Gastroesophageal sphincter (tissue), 4 donors: Measurements from ENCODE around the gene AGPAT3. TPM values are rescaled to one million over a fixed set of nuclear protein-coding genes. Genes with fewer than 3 reads are reported as not detected.
"Not testable (repeated sequence)": the region's sequence is repeated elsewhere in the genome, so short reads cannot be mapped to it uniquely, and the experiment has no call there.

ENCODE experiments used
- ATAC-seq: fragments of 150-250 bp; one replicate; pipeline ENCODE4 v1.9.1; 2016; ENCODE audit warnings: mild to moderate bottlenecking, moderate library complexity
- H3K27ac ChIP-seq, 4 donors: fragments of 200-600 bp; sonication (generic) in 3 of 4; 1 replicate in 3 of 4; 2 replicates in 1 of 4; pipeline ENCODE4 v1.5.1; 2016 to 2019
- H3K27me3 ChIP-seq: fragments of 200-600 bp; sonication (generic); one replicate; pipeline ENCODE4 v1.5.1; 2019
- H3K36me3 ChIP-seq, 2 donors: fragments of 200-600 bp; sonication (generic); one replicate each; pipeline ENCODE4 v1.5.1; 2019; ENCODE audit warnings: control low read depth in 1 of 2
- H3K4me1 ChIP-seq, 3 donors: fragments of 200-600 bp; sonication (generic); 1 replicate in 2 of 3; 2 replicates in 1 of 3; pipeline ENCODE4 v1.5.1; 2016 to 2019; ENCODE audit warnings: control low read depth in 2 of 3
- H3K4me3 ChIP-seq, 2 donors: fragments of 200-600 bp; sonication (generic); one replicate each; pipeline ENCODE4 v1.5.1; 2019; ENCODE audit warnings: mild to moderate bottlenecking in 1 of 2, moderate library complexity in 1 of 2
- H3K9me3 ChIP-seq, 3 donors: fragments of 200-600 bp; sonication (generic); one replicate each; pipeline ENCODE4 v1.5.1; 2017 to 2019; ENCODE audit warnings: control low read depth in 2 of 3
- CTCF ChIP-seq, 4 experiments: fragments of 200-600 bp in 2 of 4; fragments of 450-650 bp in 2 of 4; sonication (generic) in 1 of 4; IDR thresholded peaks; one replicate each; pipeline ENCODE4 v1.5.1; 2017 to 2019; ENCODE audit warnings: antibody characterized with exemption in 4 of 4, mild to moderate bottlenecking in 2 of 4, moderate library complexity in 2 of 4
- EP300 ChIP-seq: sonication (generic); formaldehyde crosslinking; IDR thresholded peaks from one replicate; pipeline ENCODE4 v1.6.1; 2017; ENCODE audit warnings: antibody characterized with exemption, mild to moderate bottlenecking
- POLR2A ChIP-seq, 2 donors: fragments of 450-650 bp; IDR thresholded peaks; one replicate each; pipeline ENCODE4 v1.6.1; 2017; ENCODE audit warnings: antibody characterized with exemption in 2 of 2, mild to moderate bottlenecking in 2 of 2, moderate library complexity in 1 of 2
- POLR2AphosphoS5 ChIP-seq: sonication (generic); formaldehyde crosslinking; IDR thresholded peaks from one replicate; pipeline ENCODE4 v1.6.1; 2017; ENCODE audit warnings: antibody characterized with exemption
- WGBS, 2 donors: methylation state at CpG; one replicate each; pipeline ENCODE4 v1.1.5; 2018; ENCODE audit warnings: low coverage in 1 of 2; 5-methylcytosine and 5-hydroxymethylcytosine counted together
- total RNA-seq, 4 donors: library from RNA; depleted of rRNA; stranded (reverse); fragments of >200 nt; gene quantifications; one replicate each; pipeline ENCODE4 v1.1.0, GENCODE V29; 2016

Gene AGPAT3
- total RNA-seq, 4 donors from 2014 or later: 27.1 to 46.9 (median 32.2) TPM

GRCh38 chr21:43842742-43843141, 22.3 kb upstream of the AGPAT3 start:
- H3K36me3 ChIP-seq: no peaks in the 10 kb centered on the region
- no peak overlapping the region for H3K27ac ChIP-seq
- no peak for ATAC-seq
- no peaks in the 10 kb centered on the region for H3K27me3 ChIP-seq
- TF ChIP-seq CTCF (IDR thresholded peaks at IDR 0.05): no peak
- no peak for TF ChIP-seq POLR2AphosphoS5
- TF ChIP-seq POLR2A (IDR thresholded peaks at IDR 0.05): no peak
- TF ChIP-seq EP300: no peak
- 50 to 69% methylated on average over 2 of the region's 2 CpGs for WGBS, 2 donors
- H3K9me3 ChIP-seq: no peaks in the 10 kb centered on the region
- no peaks in the 10 kb centered on the region for H3K4me1 ChIP-seq
- H3K4me3 ChIP-seq: no peak overlapping the region

- WGBS, 2 donors: 40 to 53% methylated on average over 4 to 5 of the region's 5 CpGs
- not testable (repeated sequence) for H3K36me3 ChIP-seq
Measured at GRCh38 chr21:43844906-43845305, 20.1 kb upstream of the AGPAT3 start.

GRCh38 chr21:43845386-43845785, 19.6 kb upstream of the AGPAT3 start:
- WGBS, 2 donors: 60 to 91% methylated on average over 1 to 5 of the region's 13 CpGs

More at GRCh38 chr21:43844906-43845305, 20.1 kb upstream of the AGPAT3 start:
- H3K27me3 ChIP-seq, H3K9me3 ChIP-seq, H3K4me1 ChIP-seq, H3K4me3 ChIP-seq, ATAC-seq, H3K27ac ChIP-seq: not testable (repeated sequence)

GRCh38 chr21:43846430-43846829, 18.6 kb upstream of the AGPAT3 start:
- Histone ChIP-seq H3K9me3 (no peaks in the 10 kb centered on the region), H3K36me3 (no peaks in the 10 kb centered on the region), H3K27me3 (no peaks in the 10 kb centered on the region), H3K4me1 (no peaks in the 10 kb centered on the region), H3K27ac (no peak overlapping the region), H3K4me3 (no peak overlapping the region)
- 86 to 100% methylated on average over 3 to 6 of the region's 6 CpGs for WGBS, 2 donors
- ATAC-seq: no peak
- TF ChIP-seq EP300 (no peak), CTCF (IDR thresholded peaks at IDR 0.05) (no peak), POLR2AphosphoS5 (no peak), POLR2A (IDR thresholded peaks at IDR 0.05) (no peak)

More at GRCh38 chr21:43845386-43845785, 19.6 kb upstream of the AGPAT3 start:
- Histone ChIP-seq H3K4me3 (no peak overlapping the region), H3K36me3 (no peaks in the 10 kb centered on the region), H3K27ac (no peak overlapping the region), H3K27me3 (no peaks in the 10 kb centered on the region), H3K9me3 (no peaks in the 10 kb centered on the region), H3K4me1 (no peaks in the 10 kb centered on the region)
- TF ChIP-seq EP300 (no peak), POLR2A (IDR thresholded peaks at IDR 0.05) (no peak), CTCF (IDR thresholded peaks at IDR 0.05) (no peak), POLR2AphosphoS5 (no peak)
- ATAC-seq: no peak

GRCh38 chr21:43847301-43847700, 17.7 kb upstream of the AGPAT3 start:
- Histone ChIP-seq H3K4me3 (no peak overlapping the region), H3K9me3 (no peaks in the 10 kb centered on the region), H3K36me3 (no peaks in the 10 kb centered on the region), H3K27ac (no peak overlapping the region), H3K27me3 (no peaks in the 10 kb centered on the region), H3K4me1 (no peaks in the 10 kb centered on the region)
- ATAC-seq: no peak
- WGBS, 2 donors: 89 to 96% methylated on average over 5 to 12 of the region's 14 CpGs
- no peak for TF ChIP-seq EP300
- TF ChIP-seq POLR2A (IDR thresholded peaks at IDR 0.05): no peak
- no peak for TF ChIP-seq POLR2AphosphoS5
- no peak for TF ChIP-seq CTCF (IDR thresholded peaks at IDR 0.05)
